Breast epithelium (tissue), 4 donors: ENCODE measurements around the gene ZNF574. TPM values are rescaled to one million over a fixed set of nuclear protein-coding genes. Genes with fewer than 3 reads are reported as not detected.

ENCODE experiments used
- DNase-seq, 2 donors: peaks; one replicate each; pipeline ENCODE4 v3.0.0-alpha.2; 2019; ENCODE audit warnings: low spot score in 2 of 2
- H3K27ac ChIP-seq, 2 donors: fragments of 200-600 bp; sonication (generic) in 1 of 2; one replicate each; pipeline ENCODE4 v1.5.1; 2016 to 2019; ENCODE audit warnings: mild to moderate bottlenecking in 1 of 2
- H3K27me3 ChIP-seq, 2 donors: fragments of 200-600 bp; sonication (generic) in 1 of 2; one replicate each; pipeline versions ENCODE4 v1.5.1 to v1.6.0; 2017 to 2019; ENCODE audit warnings: control low read depth in 1 of 2, mild to moderate bottlenecking in 1 of 2
- H3K36me3 ChIP-seq: fragments of 200-600 bp; one replicate; pipeline ENCODE4 v1.5.1; 2019
- H3K4me1 ChIP-seq, 2 donors: fragments of 200-600 bp; sonication (generic); one replicate each; pipeline ENCODE4 v1.5.1; 2016 to 2019; ENCODE audit warnings: control low read depth in 1 of 2
- H3K4me3 ChIP-seq, 3 donors: fragments of 200-600 bp; sonication (generic); 1 replicate in 2 of 3; 2 replicates in 1 of 3; pipeline ENCODE4 v1.5.1; 2016 to 2019; ENCODE audit warnings: mild to moderate bottlenecking in 3 of 3, moderate library complexity in 2 of 3
- H3K9me3 ChIP-seq, 2 donors: fragments of 200-600 bp; sonication (generic) in 1 of 2; one replicate each; pipeline ENCODE4 v1.5.1; 2016 to 2019; ENCODE audit warnings: control low read depth in 1 of 2
- CTCF ChIP-seq, 3 donors: fragments of 450-650 bp; IDR thresholded peaks; one replicate each; pipeline ENCODE4 v1.5.1; 2016 to 2017; ENCODE audit warnings: antibody characterized with exemption in 3 of 3, mild to moderate bottlenecking in 3 of 3, moderate library complexity in 3 of 3
- POLR2A ChIP-seq: fragments of 450-650 bp; IDR thresholded peaks from one replicate; pipeline ENCODE4 v1.6.1; 2016; ENCODE audit warnings: antibody characterized with exemption, mild to moderate bottlenecking, moderate library complexity
- POLR2AphosphoS5 ChIP-seq, 3 donors: sonication (generic); formaldehyde crosslinking; IDR thresholded peaks; one replicate each; pipeline ENCODE4 v1.6.1; 2017; ENCODE audit warnings: antibody characterized with exemption in 3 of 3
- intact Hi-C: fragments of 100-400 bp; cut with DNase I; formaldehyde crosslinking; loops from one replicate; pipeline ENCODE4 v1.15.1; 2023; ENCODE audit warnings: low total_unique reads
- total RNA-seq, 3 donors: library from RNA; depleted of rRNA; stranded (reverse); fragments of >200 nt; gene quantifications; one replicate each; pipeline ENCODE4 v1.1.0, GENCODE V29; 2016

The ZNF574 gene
- total RNA-seq, 3 donors from 2014 or later: 13.8 to 19.2 (median 15.1) TPM

GRCh38 chr19:42102877-42103276 lies 26.9 kb downstream of the ZNF574 start:
- Histone ChIP-seq H3K9me3 (no peaks in the 10 kb centered on the region), H3K27ac (no peak overlapping the region), H3K27me3 (no peaks in the 10 kb centered on the region), H3K4me3 (no peak overlapping the region), H3K4me1 (no peaks in the 10 kb centered on the region), H3K36me3 (no peaks in the 10 kb centered on the region)
- TF ChIP-seq POLR2AphosphoS5 (IDR thresholded peaks at IDR 0.05): no peak
- TF ChIP-seq POLR2A: no peak
- no peak for TF ChIP-seq CTCF (IDR thresholded peaks at IDR 0.05)
- no peak for DNase-seq
- intact Hi-C loops: no loop called here

- H3K27ac ChIP-seq: no peak overlapping the region
- H3K4me3 ChIP-seq: no peak overlapping the region
- no peaks in the 10 kb centered on the region for H3K36me3 ChIP-seq
- H3K9me3 ChIP-seq: no peaks in the 10 kb centered on the region
- intact Hi-C loops: no loop called here
- DNase-seq: no peak
- H3K4me1 ChIP-seq: no peaks in the 10 kb centered on the region
- no peaks in the 10 kb centered on the region for H3K27me3 ChIP-seq
- no peak for TF ChIP-seq CTCF (IDR thresholded peaks at IDR 0.05)
- TF ChIP-seq POLR2A: no peak
- no peak for TF ChIP-seq POLR2AphosphoS5 (IDR thresholded peaks at IDR 0.05)
These were observed 29.4 kb downstream of the ZNF574 start for GRCh38 chr19:42105368-42105767.

- TF ChIP-seq POLR2AphosphoS5 (IDR thresholded peaks at IDR 0.05) (no peak), CTCF (IDR thresholded peaks at IDR 0.05) (peak; percentile 69 to 81 (median 78))
- H3K4me3 ChIP-seq: no peak overlapping the region
- no peaks in the 10 kb centered on the region for H3K9me3 ChIP-seq
- DNase-seq: peak in 1 of 2 donors; percentile 63
- H3K27me3 ChIP-seq: no peaks in the 10 kb centered on the region
- no peaks in the 10 kb centered on the region for H3K36me3 ChIP-seq
- intact Hi-C loops: no loop called here
- H3K4me1 ChIP-seq: no peaks in the 10 kb centered on the region
- no peak overlapping the region for H3K27ac ChIP-seq
These were observed 32.8 kb downstream of the ZNF574 start for GRCh38 chr19:42108527-42109389.

GRCh38 chr19:42109896-42110295 lies 33.9 kb downstream of the ZNF574 start:
- H3K36me3 ChIP-seq: no peaks in the 10 kb centered on the region
- no peak overlapping the region for H3K27ac ChIP-seq
- TF ChIP-seq POLR2A (no peak), POLR2AphosphoS5 (IDR thresholded peaks at IDR 0.05) (no peak), CTCF (IDR thresholded peaks at IDR 0.05) (no peak)
- no peak overlapping the region for H3K4me3 ChIP-seq
- H3K4me1 ChIP-seq: no peaks in the 10 kb centered on the region
- no peaks in the 10 kb centered on the region for H3K27me3 ChIP-seq
- no peak for DNase-seq
- intact Hi-C loops: no loop called here
- H3K9me3 ChIP-seq: no peaks in the 10 kb centered on the region

- DNase-seq: no peak
- no peaks in the 10 kb centered on the region for H3K9me3 ChIP-seq
- no peak for TF ChIP-seq CTCF (IDR thresholded peaks at IDR 0.05)
- no peak for TF ChIP-seq POLR2AphosphoS5 (IDR thresholded peaks at IDR 0.05)
- no peak for TF ChIP-seq POLR2A
- H3K27ac ChIP-seq: no peak overlapping the region
- H3K36me3 ChIP-seq: no peaks in the 10 kb centered on the region
- no peak overlapping the region for H3K4me3 ChIP-seq
- H3K27me3 ChIP-seq: no peaks in the 10 kb centered on the region
- intact Hi-C loops: no loop called here
- H3K4me1 ChIP-seq: no peaks in the 10 kb centered on the region
These were observed 34.7 kb downstream of the ZNF574 start for GRCh38 chr19:42110658-42111057.
